Mucosa of gallbladder (tissue), 1 donor: Measurements from ENCODE around the gene NLRP1. TPM values are rescaled to one million over a fixed set of nuclear protein-coding genes. Genes with fewer than 3 reads are reported as not detected.

ENCODE experiments used
- DNase-seq: peaks from one replicate; pipeline ENCODE4 v3.0.0-alpha.2; 2020; ENCODE audit warnings: low spot score
- total RNA-seq: library from RNA; stranded (reverse); gene quantifications from one replicate; pipeline ENCODE4 v1.2.1, GENCODE V29; 2021
- donor health status: DM: no; HTN: no; CAD: no.

The NLRP1 gene
- total RNA-seq, 1 donor from 2014 or later: 27.0 TPM

DNA sequence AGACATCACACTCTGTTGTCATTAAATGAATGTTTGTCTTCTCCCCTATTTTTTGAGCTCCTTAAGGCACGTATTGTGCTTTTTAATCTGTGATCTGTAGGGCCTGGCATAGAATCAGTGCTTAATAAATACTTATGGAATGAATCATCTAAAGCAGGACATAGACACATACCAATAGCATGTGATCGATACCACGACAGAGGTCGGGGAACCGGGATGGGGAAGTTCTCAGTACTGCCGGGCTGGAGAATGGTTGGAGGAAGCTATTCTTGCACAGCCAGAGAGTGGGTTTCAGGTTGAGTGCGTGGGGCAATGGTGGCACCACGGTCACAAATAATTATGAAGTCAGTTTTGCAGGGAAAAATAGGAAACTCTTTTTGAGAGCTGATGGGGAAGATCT lies 26.8 kb downstream of the NLRP1 start:
- no peak for DNase-seq

DNA sequence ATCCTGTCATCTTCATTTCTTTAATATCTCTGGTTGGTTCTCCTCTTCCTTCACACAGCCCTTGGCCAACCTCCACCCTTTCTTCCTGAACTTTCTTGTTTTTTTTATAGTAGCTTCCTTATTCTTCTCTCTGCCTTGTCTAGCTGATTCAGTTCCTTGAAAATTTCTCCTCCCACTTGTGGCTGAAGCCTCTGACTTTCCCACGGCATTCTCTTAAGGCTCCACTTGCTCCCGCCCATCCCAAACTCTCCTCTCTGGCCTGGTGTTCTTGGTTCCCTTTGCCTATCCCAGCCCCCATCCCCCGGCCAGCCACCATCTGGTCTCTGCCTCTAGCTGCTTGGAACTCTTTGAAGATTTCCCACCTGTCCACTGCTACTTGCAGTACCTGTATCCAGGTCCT lies 29.1 kb downstream of the NLRP1 start:
- no peak for DNase-seq

DNA sequence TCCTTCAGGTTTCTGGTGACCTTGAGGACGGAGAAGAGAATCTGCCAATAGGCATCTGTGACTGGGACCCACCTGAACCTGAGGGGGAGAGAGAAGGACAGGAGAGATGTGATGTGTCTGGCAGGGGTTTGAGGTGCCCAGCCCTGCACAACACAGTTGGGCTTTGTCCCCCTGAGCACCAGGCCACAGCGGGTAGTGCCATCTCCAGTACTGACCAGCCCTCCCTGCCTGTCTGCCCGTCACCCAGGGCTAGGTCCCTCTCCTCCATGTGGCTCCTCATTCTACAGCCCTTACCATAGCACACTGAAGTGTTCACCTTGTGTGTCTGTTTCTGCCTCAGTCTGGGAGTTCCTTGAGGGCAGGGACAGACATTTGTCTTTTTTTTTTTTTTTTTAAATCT lies 30.8 kb downstream of the NLRP1 start:
- no peak for DNase-seq

DNA sequence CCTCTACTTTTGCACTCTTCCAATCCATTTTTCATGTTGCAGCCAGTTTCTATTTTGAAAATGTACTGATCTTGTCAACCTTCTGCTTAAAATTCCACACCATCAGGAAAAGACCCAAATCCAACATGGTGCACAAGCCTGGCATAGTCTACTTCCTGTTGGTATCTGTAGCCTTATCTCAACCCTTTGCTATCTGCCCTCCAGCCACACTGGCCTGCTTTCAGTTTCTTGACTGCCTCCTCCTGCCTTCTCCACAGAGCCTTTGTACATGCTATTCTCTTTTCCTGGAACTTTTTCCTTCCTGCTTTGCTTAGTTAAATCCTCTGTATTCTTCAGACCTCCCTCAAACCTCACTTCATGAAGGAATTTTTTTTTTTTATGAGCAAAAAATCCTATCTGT lies 31.5 kb downstream of the NLRP1 start:
- no peak for DNase-seq

DNA sequence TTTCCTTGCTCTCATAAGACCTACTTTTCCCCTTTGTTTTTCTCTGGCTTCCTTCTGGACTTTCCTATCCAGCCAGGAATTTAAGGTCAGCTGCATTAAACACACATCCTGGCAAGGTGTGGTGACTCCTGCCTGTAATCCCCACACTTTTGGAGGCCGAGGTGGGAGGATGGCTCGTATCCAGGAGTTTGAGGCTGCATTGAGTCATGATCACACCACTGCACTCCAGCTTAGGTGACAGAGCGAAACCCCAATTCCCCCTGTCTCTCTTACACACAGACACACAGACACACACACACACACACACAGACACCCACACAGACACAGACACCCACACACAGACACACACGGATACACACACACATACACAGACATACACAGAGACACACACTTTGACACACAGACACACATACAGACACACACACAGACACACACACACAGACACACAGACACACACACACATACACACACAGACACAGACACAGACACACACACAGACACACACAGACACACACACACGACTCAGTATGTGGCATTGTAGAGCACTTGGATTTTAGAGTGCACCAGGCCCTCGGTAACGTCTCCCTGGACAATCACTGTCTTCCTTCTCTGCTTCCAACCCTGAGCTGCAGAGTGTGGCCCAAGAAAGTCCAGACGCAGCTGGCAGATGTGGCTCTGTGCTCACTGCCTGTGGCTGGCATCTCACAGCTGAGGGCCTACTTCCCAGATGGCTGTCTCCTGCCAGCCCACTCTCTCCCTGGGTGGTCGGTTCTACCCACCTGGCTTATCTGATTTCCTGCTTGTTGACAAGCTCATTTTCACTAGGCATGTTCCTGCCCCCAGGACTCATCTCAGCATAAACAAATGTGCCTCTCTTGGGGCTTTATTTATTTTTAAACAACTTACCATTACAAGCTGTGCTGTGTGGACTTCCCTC lies 39.0 kb downstream of the NLRP1 start:
- no peak for DNase-seq

DNA sequence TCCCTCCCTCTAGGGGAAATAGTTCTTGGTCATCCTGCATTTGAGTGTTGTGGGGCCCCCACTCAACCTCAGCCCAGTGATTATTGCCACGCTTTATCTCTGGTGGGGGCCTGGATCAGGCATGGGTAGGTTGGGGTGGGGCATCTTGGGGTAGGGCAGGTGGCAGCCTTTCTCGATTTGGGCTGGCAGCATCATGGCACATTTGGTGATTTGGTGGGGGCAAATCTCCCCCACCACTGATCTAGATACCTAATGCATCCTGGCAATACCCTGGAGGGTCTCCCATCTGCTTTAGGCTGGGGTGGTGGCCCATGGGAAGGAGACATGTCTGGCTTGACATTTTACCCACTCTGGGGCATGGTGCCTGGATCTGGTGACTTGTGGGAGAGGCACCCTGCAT lies 40.2 kb downstream of the NLRP1 start:
- no peak for DNase-seq

DNA sequence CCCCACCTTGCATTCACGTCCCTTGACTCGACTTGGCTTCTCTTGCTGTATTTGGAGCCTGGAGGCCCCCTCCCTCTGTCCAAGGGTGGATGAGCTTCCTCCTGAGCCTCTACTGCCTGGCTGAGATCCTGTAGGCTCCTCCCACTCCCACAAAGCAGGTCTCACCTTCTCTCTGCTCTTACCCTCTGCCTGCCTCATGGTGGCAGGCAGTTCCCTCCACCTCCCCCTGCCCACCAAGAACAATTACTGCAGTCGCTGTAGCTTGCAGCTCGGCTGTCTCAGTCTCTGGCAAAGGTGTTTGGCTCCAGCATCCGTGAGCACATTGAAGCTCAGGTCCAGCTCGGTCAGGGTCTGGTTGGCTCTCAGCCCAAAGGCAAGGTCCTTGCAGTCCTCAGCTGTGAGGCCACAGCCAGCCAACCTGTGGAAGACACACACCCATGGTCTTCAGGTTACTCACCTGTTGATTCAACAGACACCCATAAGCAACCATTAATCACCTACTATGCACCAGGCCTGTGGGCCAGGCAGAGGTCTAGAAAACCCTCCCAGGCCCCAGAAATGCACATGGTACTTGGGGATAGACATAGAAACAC lies 42.6 kb downstream of the NLRP1 start:
- DNase-seq: no peak

DNA sequence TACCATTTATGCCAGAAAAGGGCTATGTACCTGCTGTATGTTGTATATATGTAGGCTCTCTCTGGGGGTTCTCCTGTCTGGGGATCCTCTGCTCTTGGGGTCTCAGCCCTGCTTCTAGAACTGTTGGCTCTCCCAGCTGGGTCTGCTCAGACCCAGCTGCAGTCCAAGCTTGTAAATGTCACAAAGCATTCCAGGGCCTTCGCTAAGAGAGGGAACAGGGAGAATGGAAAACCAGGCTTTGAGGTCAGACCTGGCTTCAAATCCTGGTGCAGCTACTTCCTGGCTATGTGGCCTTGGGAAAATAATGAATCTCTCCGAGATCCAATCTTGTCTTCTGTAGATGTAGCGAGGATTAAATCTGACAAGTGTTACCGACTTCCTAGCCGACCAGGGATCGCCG lies 44.0 kb downstream of the NLRP1 start:
- no peak for DNase-seq

DNA sequence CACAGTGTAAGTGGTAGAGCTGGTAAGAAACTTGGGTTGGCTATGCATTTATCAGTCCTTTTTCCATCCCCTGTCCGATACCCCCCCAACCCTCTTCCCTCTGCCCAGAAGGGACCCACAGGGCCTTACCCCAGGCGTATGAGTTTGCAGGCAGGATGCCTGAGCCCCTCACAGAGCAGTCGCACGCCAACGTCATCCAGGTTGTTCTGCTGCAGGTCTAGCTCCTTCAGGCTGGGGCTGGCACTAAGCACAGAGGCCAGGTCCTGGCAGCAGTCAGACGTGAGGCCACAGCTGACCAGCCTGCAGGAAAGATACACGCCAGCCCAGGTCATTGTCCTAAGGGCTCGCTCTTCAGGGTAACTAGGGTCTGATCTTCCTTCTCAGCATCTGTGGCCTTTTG lies 45.0 kb downstream of the NLRP1 start:
- no peak for DNase-seq

DNA sequence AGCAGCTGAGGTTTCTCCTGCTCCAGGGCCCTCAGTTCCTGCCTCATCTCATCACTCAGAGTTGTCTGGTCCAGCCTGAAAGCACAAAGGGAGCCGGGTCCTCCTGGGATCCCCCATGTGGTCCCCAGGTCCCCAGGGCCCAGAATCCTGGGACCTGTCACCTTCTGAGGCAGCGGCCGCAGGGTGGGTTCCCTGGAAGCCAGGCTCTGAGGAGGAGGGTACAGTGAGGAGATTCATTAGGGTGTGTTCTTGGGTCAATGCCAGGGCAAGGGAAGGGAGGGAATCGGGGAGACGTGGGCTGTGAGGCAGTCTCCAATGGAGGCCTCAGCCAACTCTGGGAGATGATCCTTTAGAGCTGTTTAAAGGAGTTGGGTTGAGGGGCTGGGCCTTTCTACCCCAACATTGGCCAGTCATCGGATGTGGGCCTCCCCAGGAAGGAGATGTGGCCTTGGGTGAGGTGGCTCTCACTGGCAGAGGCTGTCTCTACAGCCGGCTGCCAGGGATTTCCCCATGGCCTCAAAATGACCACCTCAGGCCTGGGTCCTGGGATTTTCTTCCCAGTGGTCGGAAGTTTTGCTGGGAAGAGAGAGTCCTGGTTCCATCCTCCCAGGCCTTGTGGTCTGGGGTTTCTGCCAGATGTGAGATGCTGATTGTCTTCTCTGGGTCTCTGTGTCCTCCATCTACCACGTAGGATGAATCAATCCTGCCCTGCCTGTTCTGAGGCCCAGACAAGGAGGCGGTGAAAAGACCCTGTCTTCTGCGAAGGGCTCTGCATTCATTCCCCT lies 47.3 kb downstream of the NLRP1 start:
- DNase-seq: no peak

DNA sequence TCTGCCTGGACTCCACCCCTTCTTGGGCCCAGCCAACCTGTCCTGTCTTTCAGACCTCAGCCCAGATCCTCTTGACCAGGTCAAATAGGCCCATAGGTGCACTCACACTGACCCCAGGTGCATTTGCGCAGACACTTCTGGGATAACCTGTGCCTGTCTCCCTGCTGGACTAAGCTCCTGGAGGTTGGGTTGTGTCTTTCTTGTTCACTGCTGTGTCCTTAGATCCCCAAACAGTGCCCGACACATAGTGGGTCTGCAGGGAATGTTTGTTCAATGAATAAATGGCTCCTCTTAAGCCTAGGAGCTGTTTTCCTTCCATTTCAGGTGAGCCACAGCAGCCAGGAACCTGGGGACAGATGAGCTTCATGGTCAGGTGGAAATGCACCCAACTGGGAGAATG lies 48.9 kb downstream of the NLRP1 start:
- DNase-seq: no peak

DNA sequence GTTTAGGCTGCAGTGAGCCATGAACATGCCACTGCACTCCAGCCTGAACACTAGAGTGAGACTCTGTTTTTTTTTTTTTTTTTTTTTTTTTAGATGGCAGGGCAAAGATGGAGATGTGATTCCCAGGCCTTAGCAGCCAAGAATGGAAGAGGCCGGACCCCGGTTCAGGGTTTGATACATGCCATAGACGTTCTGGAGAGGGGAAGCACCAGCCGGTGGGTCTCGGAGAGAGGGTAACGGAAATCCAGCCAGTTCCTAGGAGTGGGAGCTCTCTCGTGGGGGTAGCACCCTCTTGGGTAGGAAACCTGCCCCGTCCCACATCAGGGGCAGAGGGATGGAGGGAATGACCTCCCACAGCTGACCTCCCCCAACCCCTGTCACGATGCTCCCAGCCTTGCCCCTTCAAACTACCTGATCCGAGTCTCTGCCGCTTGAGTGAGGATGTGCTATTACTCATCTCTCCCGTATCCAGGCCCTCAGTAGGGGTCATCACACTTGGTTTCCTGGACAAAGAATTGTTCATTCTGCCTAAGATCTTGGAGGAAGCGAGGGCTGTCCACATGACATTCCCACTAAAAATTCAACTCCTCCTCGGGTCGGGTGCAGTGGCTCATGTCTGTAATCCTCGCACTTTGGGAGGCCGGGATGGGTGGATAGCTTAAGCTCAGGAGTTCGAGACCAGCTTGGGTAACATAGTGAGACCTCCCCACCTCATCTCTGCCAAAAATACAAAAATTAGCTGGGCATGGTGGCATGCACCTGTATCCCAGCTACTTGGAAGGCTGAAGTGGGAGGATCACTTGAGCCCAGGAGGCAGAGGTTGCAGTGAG lies 50.6 kb downstream of the NLRP1 start:
- DNase-seq: no peak

DNA sequence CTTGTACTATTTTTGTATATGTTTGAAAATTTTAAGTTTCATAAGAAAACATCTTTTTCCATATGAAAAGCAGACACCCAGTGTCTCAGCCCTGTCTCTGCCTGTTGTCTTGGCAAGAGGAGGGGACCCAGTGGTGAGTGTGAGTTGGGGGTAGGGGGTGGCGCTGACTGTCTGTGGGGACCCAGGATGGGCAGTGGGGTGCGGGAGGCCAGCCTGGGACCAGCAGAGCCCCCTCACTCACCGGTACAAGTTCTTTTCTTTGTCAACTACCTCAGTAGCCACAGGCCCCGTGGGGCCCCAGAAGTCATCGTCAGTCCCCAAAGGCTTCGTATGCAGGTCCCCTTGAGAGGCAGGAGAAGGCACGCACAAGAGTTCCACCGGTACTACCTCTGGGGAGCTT lies 51.7 kb downstream of the NLRP1 start:
- DNase-seq: no peak

DNA sequence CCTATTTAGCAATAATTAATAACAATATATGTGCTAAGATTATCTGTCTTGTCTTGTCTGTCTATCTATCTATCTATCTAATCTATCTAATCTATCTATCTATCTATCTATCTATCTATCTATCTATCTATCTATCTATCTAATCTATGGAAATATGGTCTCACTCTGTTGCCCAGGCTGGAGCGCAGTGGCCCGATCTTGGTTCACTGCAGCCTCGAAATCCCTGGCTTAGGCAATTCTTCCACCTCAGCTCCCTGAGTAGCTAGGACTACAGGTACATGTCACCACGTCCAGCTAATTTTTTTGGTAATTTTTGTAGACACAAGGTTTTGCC lies 53.3 kb downstream of the NLRP1 start:
- DNase-seq: no peak

DNA sequence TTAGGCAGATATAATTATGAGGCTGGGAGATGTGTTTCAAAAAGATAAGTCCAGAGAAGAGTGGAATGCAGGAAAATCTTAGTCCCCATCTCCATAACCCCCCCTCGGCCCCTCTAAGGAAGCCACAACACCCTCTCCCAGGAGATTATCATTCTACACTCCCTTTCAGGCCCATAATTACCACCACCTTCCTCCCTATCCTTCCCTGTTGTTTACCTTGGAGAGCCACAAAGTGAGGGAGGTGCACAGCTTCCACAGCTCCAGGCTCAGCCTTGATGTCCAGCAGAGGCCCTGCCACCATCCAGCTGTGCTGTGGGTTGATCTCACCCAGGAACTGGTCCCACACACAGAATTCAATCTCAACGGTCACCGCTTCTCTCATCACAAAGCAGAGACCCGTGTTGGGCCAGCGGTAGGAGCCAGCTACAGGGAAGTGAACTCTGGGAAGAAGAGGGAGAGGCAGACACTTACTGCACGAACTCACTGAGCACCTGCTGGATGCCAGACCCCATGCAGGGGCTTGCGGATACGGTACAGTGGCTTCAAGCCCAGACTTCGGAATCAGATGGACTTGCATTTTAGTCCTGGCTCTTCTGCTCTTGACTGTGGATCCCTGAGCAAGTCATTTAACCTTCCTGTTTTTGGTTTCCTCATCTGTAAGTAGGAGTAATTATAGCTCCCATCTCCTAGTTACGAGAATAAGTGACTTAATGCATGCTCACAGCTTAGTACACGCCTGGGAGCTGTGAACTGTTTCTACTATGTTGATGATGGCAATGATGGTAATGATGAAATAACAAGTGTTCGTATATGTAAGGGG lies 53.8 kb downstream of the NLRP1 start:
- no peak for DNase-seq

DNA sequence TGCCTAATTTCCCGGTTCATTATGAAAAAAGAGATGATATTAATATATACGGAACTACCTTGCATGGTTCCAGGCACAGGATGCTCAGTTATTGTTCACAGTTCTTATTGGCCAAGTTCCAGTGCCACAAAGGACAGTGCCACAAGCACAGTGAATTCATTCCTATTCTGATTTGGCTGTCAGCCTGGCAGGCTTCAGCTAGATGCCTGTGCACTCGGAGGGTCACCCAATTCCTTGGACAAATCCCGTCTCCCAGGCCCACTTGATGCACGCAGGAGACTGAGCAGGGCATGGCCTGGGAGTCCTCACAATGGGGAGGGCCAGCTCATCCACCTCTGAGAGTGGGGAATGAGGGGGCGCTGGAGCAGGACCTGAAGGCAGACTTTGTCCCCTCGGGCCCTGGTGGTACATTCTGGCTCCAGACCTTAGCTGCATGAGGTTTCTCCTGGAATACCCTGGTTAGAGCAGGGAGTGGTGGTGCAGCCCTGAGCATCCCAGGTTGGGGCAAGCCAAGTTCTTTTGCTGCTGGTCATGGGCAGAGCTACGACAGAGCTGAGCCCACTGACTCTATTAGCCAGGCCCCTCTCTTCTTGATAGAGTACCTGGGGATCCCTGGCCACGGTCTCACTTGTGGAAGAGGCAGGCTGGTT lies 56.6 kb downstream of the NLRP1 start:
- no peak for DNase-seq

DNA sequence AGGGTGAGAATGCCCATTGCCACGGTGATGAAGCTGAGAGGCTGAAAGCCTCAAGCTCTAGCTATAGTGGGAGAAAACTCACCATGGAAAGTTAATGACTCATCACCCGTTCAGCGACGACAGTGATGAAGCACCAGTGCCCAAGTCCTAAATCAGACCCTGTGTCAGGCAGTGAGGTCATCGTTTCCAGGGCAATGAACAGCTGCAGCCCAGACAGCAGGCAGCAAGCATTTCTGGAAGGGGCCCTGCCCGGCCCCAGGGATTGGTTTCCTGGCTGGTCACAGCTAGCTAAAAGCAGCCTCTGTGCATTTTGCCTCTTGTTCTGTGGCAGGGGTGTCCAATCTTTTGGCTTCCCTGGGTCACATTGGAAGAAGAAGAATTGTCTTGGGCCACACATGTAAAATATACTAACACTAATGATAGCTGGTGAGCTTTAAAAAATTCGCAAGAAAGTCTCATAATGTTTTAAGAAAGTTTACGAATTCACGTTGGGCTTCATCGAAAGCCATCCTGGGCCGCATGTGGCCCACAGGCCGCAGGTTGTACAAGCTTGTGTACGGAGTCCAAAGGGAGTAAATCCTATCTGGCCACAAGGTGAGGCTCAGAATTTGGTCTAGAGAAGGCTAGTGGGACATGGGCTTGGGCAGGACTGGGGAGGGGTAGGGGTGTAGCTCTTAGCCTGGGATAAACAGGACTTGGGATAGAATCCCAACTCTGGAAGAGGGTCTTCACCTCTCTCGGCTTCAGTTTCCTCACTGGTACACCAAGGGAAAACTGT lies 57.3 kb downstream of the NLRP1 start:
- DNase-seq: peak; percentile 24

DNA sequence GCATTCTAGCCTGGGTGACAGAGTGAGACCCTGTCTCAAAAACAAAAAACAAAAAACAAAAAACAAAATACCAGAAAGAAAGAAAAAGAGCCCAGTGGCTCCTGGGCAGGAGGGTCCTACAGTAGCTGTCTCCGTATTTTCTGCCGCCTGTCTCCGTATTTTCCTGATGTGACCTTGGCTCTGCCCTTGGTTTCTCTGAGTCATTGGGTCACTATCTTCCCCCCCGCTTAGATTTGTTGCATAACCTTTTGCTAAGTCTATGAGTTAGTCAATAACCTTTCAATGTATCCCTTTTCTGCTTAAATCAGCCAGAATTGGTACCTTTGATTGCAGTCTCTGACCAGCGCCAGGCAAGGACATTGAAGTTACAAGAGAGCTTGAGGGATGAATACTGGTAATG lies 61.1 kb downstream of the NLRP1 start:
- no peak for DNase-seq

DNA sequence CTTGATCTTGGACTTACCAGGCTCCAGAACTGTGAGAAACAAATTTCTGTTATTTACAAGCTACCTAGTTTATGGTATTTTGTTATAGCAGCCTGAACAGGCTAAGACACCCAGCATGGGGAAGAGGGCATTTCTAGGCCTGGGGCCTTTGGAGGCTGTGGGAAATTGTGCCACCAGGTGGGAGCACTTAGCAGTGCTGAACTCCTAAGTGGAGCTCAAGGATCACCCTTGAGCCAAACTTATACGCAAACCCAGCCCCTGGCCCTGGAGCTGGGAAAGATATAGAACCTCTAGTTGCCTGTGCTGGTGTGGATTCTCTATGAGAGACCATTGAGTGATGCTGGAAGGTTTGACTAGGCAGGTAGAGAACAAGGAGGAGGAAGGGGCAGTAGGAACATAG lies 61.8 kb downstream of the NLRP1 start:
- no peak for DNase-seq
